GM19372 (cell line): ENCODE results near the gene CASP8.

Source experiments
- ATAC-seq: cut with Tn5 transposase; IDR thresholded peaks from one replicate; pipeline ENCODE4 v1.9.1; 2021; ENCODE audit warnings: mild to moderate bottlenecking, low read depth, moderate library complexity; ENCODE audit not compliant: unreplicated experiment

The CASP8 gene

DNA sequence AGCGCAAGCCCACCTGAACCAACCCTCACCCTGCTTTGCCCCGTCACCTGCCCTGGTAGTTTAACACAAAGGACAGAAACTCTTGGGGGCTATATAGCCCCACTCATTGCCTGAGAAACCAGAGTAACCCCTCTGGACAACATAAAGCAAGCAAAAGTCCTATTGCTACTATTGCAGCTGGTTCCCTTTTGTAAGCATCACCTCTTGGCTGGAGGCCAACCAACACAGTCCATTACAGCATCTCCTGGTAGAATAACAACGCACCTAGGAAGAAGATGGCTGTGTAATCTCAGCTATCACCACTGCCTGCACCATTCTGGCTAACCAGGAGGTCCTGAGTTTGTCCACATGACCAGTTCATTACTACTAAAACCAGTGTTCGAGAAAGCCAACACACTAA, 60.4 kb downstream of the CASP8 start:
- no peak for ATAC-seq

GRCh38 chr2:201322772-201323171, 62.4 kb downstream of the CASP8 start:
- no peak for ATAC-seq

DNA sequence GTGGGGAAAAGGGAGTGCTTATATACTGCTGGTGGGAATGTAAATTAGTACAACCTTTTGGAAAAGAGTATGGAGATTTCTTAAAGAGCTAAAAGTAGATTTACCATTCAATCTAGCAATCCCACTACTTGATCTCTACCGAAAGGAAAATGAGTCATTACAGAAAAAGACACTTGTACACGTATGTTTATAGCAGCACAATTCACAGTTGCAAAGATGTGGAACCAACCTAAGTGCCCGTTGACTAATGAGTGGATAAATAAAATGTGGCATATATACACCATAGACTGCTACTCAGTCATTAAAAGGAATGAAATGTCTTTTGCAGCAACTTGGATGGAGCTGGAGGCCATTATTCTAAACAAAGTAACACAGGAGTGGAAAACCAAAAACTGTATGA, 67.3 kb downstream of the CASP8 start:
- no peak for ATAC-seq

- ATAC-seq, result no peak
Measured at GRCh38 chr2:201329409-201329808, 69.1 kb downstream of the CASP8 start.
